Thoracic aorta (tissue), 2 donors: ENCODE data around the gene OR6F1. TPM values are rescaled to one million over a fixed set of nuclear protein-coding genes. Genes with fewer than 3 reads are reported as not detected.
"Not testable (repeated sequence)": the region's sequence is repeated elsewhere in the genome, so short reads cannot be mapped to it uniquely, and the experiment has no call there.

Experiments used
- ATAC-seq: fragments of 150-250 bp; one replicate; pipeline ENCODE4 v1.8.0; 2017; ENCODE audit warnings: low read depth; ENCODE audit not compliant: insufficient number of reproducible peaks, low FRiP score
- DNase-seq: peaks from one replicate; pipeline ENCODE4 v3.0.0-alpha.2; 2020; ENCODE audit warnings: low spot score
- H3K27ac ChIP-seq, 2 donors: fragments of 200-600 bp; sonication (generic); 1 replicate in 1 of 2; 2 replicates in 1 of 2; pipeline ENCODE4 v1.5.1; 2016; ENCODE audit warnings: mild to moderate bottlenecking in 2 of 2, moderate library complexity in 2 of 2
- H3K27me3 ChIP-seq: fragments of 200-600 bp; sonication (generic); replicated peaks from 2 replicates; pipeline ENCODE4 v1.6.0; 2016; ENCODE audit warnings: mild to moderate bottlenecking; ENCODE audit not compliant: insufficient read depth
- H3K36me3 ChIP-seq: fragments of 200-600 bp; sonication (generic); one replicate; pipeline ENCODE4 v1.5.1; 2016
- H3K4me1 ChIP-seq, 2 donors: fragments of 200-600 bp; sonication (generic); 1 replicate in 1 of 2; 2 replicates in 1 of 2; pipeline versions ENCODE4 v1.5.1 to v1.6.0; 2016; ENCODE audit warnings: low read depth in 2 of 2, mild to moderate bottlenecking in 1 of 2; ENCODE audit not compliant: control insufficient read depth in 1 of 2
- H3K4me3 ChIP-seq: fragments of 200-600 bp; sonication (generic); 2 replicates; pipeline ENCODE4 v1.5.1; 2016; ENCODE audit warnings: mild to moderate bottlenecking
- H3K9me3 ChIP-seq: fragments of 200-600 bp; sonication (generic); 2 replicates; pipeline ENCODE4 v1.5.1; 2016
- total RNA-seq, 2 donors: library from RNA; depleted of rRNA; stranded (reverse); fragments of >200 nt; gene quantifications; one replicate each; pipeline versions ENCODE4 v1.1.0 to v1.2.3, GENCODE V29; 2016
- TF ChIP-seq, protein P1 (sequence below): fragments of 200-600 bp; sonication (generic); IDR thresholded peaks from one replicate; pipeline ENCODE4 v1.5.1; 2019; ENCODE audit warnings: antibody characterized with exemption

OR6F1 gene
- total RNA-seq: not detected

DNA sequence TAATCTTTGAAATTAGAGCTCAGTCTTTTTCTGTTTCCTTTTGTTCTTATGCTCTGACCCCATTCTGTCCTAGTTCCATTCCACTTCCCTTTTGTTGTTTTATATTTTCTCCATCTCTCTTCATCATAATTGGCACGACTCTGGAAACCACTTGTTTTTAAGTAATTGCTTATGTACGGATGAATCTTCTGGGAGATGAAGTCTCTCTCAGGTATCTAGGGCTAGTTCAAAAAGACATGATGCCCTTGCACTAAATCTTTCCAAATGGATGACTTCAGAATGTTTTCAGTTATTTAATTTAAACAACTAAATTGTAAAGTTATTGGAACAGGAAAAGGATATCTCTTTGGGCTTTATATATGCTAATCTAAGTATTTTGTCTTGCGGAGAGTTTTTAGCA is at the start of gene OR6F1:
OR6F1 (minus strand) TSS at position 101 of the 400 bp plus-strand sequence. CDS start 3,891 bp downstream, outside the sequence.
- Histone ChIP-seq H3K4me1 (no peaks in the 10 kb centered on the region), H3K36me3 (no peaks in the 10 kb centered on the region), H3K27ac (no peak within 1 kb of the TSS), H3K4me3 (no peak within 1 kb of the TSS), H3K27me3 (no peaks in the 10 kb centered on the region), H3K9me3 (no peaks in the 10 kb centered on the region)
- no peak for DNase-seq
- TF ChIP-seq, protein P1, sequence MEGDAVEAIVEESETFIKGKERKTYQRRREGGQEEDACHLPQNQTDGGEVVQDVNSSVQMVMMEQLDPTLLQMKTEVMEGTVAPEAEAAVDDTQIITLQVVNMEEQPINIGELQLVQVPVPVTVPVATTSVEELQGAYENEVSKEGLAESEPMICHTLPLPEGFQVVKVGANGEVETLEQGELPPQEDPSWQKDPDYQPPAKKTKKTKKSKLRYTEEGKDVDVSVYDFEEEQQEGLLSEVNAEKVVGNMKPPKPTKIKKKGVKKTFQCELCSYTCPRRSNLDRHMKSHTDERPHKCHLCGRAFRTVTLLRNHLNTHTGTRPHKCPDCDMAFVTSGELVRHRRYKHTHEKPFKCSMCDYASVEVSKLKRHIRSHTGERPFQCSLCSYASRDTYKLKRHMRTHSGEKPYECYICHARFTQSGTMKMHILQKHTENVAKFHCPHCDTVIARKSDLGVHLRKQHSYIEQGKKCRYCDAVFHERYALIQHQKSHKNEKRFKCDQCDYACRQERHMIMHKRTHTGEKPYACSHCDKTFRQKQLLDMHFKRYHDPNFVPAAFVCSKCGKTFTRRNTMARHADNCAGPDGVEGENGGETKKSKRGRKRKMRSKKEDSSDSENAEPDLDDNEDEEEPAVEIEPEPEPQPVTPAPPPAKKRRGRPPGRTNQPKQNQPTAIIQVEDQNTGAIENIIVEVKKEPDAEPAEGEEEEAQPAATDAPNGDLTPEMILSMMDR: no peak
- no peak for ATAC-seq

DNA sequence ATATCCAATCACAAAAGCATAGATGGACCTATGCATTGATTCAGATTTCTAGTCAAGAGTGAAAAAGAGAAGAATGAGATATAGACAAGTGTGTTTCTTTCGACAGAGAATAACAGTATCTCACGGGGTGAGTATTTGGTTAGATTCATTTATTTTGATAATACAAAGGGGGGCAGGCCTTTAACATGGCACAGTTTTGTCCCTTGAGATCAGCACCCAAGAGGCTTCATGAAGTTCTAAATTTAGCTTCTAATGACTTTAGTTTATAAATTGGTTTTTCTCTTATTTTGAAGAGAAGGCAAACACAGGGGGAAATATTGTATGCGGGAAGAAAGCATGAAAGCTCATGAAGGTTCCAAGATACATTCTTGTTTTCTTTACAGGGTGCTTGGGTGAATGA is 44.0 kb upstream of the OR6F1 start, which contains the start of gene OR1C1:
OR1C1 (minus strand) TSS at position 101 of the 400 bp plus-strand sequence. CDS start 2,150 bp downstream, outside the sequence.
- no peak for ATAC-seq
- H3K36me3 ChIP-seq: no peaks in the 10 kb centered on the region
- no peak within 1 kb of the TSS for H3K4me3 ChIP-seq
- no peaks in the 10 kb centered on the region for H3K4me1 ChIP-seq
- TF ChIP-seq, protein P1: no peak
- no peaks in the 10 kb centered on the region for H3K9me3 ChIP-seq
- no peak within 1 kb of the TSS for H3K27ac ChIP-seq
- no peak for DNase-seq
- no peaks in the 10 kb centered on the region for H3K27me3 ChIP-seq

DNA sequence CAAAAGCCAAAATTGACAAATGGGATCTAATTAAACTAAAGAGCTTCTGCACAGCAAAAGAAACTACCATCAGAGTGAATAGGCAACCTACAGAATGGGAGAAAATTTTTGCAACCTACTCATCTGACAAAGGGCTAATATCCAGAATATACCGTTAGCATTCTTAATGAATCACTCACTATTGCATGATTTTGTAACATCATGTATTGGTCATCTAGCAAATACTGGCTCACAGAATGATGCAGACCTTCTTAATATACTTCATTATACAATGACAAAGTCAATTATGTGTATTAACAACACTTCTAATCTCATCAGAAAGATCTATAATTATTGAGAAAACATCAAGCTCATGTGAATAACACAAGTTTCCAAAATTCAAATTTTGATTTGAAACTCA is 37.9 kb upstream of the OR6F1 start:
- not testable (repeated sequence) for H3K4me3 ChIP-seq, H3K27ac ChIP-seq, H3K27me3 ChIP-seq, H3K4me1 ChIP-seq, DNase-seq, H3K9me3 ChIP-seq, H3K36me3 ChIP-seq, ATAC-seq

DNA sequence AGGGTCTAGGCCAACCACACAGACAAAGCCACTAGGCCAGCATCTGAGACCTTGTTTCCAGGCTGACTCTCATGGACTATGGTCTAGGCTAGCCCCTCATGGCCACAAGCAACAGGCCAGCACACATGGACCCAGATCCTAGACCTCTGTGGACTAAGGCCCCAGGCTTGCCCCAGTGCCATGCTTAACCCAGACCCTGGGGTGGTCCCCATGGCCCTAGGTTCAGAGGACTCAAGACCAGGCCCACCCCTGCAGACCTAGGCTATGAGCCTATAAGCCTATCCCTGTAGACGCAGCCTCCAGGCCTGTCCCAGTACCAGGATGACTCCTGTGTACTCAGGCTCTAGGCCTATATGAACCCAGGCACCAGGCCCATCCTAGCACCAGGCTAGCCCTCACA is 33.4 kb upstream of the OR6F1 start:
- Histone ChIP-seq H3K4me3 (no peak overlapping the region), H3K9me3 (peaks cover 4% of the 10 kb centered on the region), H3K27ac (no peak overlapping the region), H3K4me1 (no peaks in the 10 kb centered on the region), H3K36me3 (no peaks in the 10 kb centered on the region), H3K27me3 (no peaks in the 10 kb centered on the region)
- no peak for DNase-seq
- no peak for ATAC-seq
- TF ChIP-seq, protein P1: no peak

DNA sequence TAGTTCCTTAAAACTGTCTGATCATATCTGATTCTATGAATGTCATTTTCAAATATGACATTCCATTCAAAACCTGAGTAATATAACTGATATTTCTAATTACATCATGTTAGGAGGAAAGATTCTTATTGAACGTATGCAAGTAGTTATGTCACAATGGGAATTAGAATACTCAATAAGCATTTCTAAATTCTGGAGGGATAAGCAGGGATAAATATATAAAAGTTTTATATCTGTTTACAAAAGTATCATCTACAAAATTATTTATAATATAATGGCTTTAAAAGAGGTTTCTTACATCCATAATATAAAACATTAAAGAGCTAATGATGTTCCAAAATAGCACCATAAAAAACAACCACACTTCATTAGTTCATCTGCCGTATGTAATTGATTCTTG is 31.6 kb upstream of the OR6F1 start, which contains the start of gene OR14A2:
OR14A2 (minus strand) TSS at position 101 of the 400 bp plus-strand sequence.
- Histone ChIP-seq H3K9me3 (peaks cover 4% of the 10 kb centered on the region), H3K4me1 (no peaks in the 10 kb centered on the region), H3K27ac (no peak within 1 kb of the TSS), H3K27me3 (no peaks in the 10 kb centered on the region), H3K36me3 (no peaks in the 10 kb centered on the region), H3K4me3 (no peak within 1 kb of the TSS)
- ATAC-seq: no peak
- TF ChIP-seq, protein P1: no peak
- DNase-seq: no peak

DNA sequence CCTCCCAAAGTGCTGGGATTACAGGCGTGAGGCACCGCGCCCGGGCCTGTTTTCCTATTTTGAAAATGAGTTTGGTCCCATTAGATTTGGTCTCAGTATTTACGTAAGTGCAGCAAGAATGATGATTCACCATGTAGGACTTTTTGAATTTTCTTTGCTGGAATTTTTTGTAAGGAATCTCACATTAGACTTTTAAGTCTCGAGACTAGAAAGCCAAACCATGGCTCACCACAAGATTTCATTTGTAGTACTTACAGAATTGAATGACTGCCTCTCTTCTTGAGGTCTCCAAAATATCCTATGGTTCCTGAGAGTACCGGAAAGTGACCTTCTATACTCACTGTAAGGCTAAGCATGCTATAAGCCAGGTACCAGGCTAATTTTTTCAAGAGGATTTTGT is 31.2 kb upstream of the OR6F1 start:
- H3K9me3 ChIP-seq: peaks cover 4% of the 10 kb centered on the region
- no peaks in the 10 kb centered on the region for H3K4me1 ChIP-seq
- H3K36me3 ChIP-seq: no peaks in the 10 kb centered on the region
- TF ChIP-seq, protein P1: no peak
- H3K27ac ChIP-seq: no peak overlapping the region
- DNase-seq (no peak), ATAC-seq (no peak)
- H3K27me3 ChIP-seq: no peaks in the 10 kb centered on the region
- no peak overlapping the region for H3K4me3 ChIP-seq
